GM12892 (cell line): ENCODE data around the gene SMARCAL1.
"Not testable (repeated sequence)": the region's sequence is repeated elsewhere in the genome, so short reads cannot be mapped to it uniquely, and the experiment has no call there.

Source experiments
- DNase-seq: peaks from one replicate; pipeline ENCODE4 v3.0.0; 2011; ENCODE audit not compliant: insufficient read length
- FAIRE-seq: peaks from 2 replicates; lab custom pipeline; 2011; peaks lifted over from hg19 to GRCh38; lab: Jason Lieb, UNC
- POLR2A ChIP-seq: IDR thresholded peaks from 2 replicates; pipeline ENCODE4 v1.6.1; 2011; ENCODE audit warnings: low read depth, low read length, control low read depth
- POLR2AphosphoS5 ChIP-seq: IDR thresholded peaks from 2 replicates; pipeline ENCODE4 v1.6.1; 2011; ENCODE audit warnings: low read depth, low read length, control low read depth
- TAF1 ChIP-seq: IDR thresholded peaks from 2 replicates; pipeline ENCODE4 v1.6.1; 2011; ENCODE audit warnings: low read depth, mild to moderate bottlenecking, control low read depth, low read length, borderline replicate concordance

The SMARCAL1 gene

DNA sequence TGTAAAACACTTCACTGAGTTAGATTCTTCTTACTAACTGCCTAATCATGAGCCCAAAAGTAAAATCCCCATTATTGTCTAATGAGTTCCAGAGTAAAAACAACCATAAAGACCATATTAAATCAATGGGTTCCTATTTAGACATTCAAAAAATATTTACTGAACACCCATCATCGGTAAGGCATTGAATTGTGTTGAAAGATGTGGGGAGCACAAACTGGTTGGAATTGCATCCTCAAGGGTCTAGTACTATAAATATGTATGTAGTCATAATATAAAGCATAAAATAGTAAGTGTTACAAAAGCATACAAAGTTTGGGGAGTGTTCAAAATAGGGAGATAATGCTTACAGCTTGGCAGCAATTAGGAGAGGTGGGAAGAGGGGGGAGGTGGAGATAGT is 37.0 kb upstream of the SMARCAL1 start:
- no peak for TF ChIP-seq POLR2A
- DNase-seq = no peak
- no peak for FAIRE-seq

DNA sequence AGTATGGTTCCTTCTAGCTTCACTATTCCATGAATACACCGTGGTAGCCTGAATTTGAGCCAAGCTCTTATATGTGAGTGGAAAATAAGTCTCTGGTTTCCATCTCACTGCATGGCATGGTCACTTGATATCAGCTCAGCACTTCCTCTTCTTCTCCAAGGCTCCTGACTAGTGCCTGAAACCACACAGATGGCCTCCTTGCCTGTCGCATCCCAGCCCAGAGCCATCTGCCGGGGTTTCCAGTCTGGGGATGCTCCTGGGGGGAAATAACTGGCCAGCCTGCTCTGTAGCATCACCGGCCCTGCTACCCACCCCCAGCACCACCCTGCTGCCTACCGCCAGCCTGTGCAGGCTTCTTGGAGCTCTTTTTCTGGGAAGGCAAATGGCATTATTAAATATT is 32.3 kb upstream of the SMARCAL1 start:
- TF ChIP-seq POLR2A = no peak
- no peak for TF ChIP-seq TAF1
- TF ChIP-seq POLR2AphosphoS5 = no peak
- FAIRE-seq (no peak), DNase-seq (no peak)

DNA sequence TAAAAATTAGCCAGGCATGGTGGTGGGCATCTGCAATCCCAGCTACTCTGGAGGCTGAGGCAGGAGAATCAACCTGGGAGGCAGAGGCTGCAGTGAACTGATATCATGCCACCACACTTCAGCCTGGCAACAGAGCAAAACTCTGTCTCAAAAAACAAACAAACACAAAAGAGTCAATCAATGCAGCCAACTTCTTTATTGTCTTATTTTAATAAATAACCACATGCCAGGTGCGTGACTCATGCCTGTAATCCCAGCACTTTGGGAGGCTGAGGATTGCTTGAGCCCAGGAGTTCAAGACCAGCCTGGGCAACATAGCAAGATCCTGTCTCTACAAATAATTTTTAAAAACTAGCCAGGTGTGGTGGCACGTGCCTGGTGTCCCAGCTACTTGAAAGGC is 27.9 kb upstream of the SMARCAL1 start:
- FAIRE-seq, DNase-seq: not testable (repeated sequence)

DNA sequence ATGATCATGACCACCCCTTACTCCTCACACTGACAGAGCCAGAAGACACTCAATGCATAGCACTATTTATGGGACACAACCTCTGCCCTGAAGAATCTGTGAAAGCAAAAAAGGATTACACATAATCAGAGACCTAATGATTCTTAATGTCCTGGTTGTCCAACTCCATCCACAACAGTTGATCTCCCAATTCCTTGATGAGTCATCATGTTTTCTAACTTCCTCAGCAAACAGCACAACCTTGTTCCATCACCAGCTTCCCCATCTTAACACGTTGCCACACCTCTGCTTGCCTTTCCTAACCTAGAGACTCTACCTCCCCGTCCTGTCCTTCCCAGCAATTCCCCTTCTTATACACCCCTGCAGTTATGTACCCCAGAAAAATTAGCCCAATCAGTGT is 26.8 kb upstream of the SMARCAL1 start:
- FAIRE-seq (no peak), DNase-seq (no peak)
- no peak for TF ChIP-seq POLR2AphosphoS5
- TF ChIP-seq POLR2A = no peak
- no peak for TF ChIP-seq TAF1

DNA sequence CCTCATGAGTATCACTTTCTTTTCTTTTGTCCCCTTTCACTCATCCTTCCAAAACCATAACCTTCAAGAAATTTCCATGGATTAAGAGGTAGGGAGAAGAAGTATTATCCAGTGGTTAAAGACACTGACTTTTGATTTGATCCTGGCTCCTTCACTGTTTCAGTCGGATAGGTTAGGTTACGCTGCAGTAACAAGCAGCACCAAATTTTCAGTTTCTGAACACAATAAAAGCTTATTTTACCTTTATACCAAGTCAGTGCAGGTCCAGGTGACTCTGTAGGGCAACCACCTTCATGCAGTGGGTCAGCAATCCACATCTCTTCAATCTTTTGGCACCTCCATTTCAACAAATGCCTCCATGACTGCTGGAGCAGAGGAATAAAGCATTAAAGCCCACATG is 25.0 kb upstream of the SMARCAL1 start:
- FAIRE-seq = no peak
- no peak for TF ChIP-seq POLR2A
- TF ChIP-seq POLR2AphosphoS5 = no peak
- TF ChIP-seq TAF1 = no peak
- DNase-seq = no peak

DNA sequence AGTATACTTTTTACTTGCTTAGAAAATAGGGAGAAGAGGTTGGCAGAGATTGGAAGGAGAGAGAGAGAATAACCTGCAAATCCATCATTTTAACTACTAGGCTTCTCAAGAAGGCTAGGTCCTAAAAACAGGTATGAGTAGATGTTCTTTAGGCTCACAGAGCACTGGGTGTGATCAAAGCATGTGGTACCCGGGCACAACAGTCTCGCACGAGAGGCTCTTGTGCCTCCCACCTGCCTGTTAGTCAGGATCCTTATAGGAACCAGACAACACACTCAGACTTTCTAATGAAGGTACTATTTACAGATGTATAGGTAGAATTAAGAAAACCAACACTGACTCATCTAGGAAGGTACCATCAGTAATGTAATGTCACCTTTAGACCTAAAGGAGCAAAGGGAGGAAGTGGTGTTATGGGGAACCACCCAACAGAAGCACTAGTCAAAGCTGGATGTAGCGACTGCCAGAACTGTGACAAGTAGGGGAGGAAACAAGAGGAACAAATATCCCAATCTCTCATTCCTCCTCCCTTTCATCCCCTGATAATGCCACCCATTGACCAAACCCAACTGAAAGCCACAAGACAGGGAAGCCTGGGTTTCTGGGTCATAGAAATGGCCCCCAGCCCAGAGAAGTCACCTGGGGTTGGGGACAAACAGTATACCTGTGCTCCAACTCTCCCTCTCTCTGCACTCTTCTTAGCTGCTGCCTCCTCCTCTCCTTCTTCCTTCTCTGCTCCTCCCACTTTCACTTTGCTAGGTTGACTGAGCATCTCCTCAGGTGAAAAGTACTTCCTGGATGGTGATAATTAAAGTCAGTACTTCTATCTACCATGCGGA is 24.0 kb upstream of the SMARCAL1 start:
- TF ChIP-seq TAF1 (no peak), POLR2AphosphoS5 (no peak), POLR2A (no peak)
- DNase-seq (no peak), FAIRE-seq (no peak)

DNA sequence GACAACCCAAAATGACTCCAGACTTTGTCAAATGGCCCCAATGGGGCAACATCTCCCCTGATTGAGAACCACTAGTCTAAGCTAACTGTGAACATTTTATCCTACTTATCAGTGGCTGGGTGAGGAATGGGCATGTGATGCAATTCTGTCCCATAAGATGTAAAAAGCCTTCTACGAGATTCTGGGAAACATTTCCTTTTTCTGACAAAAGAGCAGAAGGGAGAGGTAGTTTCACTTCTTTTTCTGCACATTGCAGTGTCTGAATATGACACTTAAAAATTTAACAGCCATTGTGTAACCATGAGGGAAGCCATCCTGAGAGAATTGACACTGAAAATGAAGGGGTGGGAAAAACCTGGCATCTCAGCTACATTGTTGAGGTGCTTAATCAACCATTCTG is 22.7 kb upstream of the SMARCAL1 start:
- TF ChIP-seq TAF1 = no peak
- TF ChIP-seq POLR2AphosphoS5 = no peak
- TF ChIP-seq POLR2A = no peak
- FAIRE-seq = no peak
- no peak for DNase-seq

DNA sequence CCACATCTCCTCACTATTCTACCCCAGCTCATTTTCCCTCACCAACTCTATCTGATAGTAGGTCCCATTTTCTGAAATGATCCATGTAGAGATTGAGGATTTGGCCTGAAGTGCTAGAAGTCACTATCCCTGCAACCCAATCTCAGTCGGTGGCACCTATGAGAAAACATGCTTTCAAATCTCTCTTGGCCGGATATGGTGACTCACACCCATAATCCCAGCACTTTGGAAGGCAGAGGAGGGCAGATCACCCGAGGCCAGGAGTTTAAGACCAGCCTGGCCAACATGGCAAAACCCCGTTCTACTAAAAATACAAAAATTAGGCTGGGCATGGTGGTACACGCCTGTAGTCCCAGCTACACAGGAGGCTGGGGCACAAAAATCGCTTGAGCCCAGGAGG is 20.9 kb upstream of the SMARCAL1 start:
- TF ChIP-seq TAF1 = no peak
- no peak for TF ChIP-seq POLR2AphosphoS5
- no peak for TF ChIP-seq POLR2A
- FAIRE-seq = no peak

DNA sequence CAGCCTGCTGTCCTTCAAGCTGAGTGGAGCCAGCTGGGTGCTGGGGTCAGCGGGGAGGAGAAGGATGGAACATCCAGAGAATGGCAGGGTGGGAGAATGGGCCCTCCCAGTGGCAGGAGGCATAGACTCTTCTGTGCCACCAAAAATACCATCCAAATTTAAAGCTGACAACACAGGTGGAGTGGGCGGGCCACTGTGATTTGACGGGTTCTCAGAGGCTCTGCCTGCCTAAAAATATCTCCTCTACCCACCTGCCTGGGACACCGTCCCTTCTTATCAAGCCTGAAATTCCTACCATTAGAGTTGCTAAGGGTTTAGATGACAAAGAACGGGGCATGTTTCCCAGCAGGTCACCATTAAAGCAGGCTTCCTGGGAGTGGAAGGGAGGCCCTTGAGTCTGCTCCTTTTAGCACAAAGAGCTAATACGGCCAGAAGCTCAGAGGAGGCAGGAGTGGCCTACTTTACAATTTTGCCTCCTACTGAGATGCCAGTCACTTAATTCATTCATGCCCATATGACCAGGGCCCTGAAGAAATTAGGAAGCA is 20.2 kb upstream of the SMARCAL1 start:
- no peak for DNase-seq
- FAIRE-seq = no peak
- TF ChIP-seq TAF1 = no peak
- no peak for TF ChIP-seq POLR2A
- no peak for TF ChIP-seq POLR2AphosphoS5

More for the DNA sequence above, 20.9 kb upstream of the SMARCAL1 start:
- DNase-seq = no peak

DNA sequence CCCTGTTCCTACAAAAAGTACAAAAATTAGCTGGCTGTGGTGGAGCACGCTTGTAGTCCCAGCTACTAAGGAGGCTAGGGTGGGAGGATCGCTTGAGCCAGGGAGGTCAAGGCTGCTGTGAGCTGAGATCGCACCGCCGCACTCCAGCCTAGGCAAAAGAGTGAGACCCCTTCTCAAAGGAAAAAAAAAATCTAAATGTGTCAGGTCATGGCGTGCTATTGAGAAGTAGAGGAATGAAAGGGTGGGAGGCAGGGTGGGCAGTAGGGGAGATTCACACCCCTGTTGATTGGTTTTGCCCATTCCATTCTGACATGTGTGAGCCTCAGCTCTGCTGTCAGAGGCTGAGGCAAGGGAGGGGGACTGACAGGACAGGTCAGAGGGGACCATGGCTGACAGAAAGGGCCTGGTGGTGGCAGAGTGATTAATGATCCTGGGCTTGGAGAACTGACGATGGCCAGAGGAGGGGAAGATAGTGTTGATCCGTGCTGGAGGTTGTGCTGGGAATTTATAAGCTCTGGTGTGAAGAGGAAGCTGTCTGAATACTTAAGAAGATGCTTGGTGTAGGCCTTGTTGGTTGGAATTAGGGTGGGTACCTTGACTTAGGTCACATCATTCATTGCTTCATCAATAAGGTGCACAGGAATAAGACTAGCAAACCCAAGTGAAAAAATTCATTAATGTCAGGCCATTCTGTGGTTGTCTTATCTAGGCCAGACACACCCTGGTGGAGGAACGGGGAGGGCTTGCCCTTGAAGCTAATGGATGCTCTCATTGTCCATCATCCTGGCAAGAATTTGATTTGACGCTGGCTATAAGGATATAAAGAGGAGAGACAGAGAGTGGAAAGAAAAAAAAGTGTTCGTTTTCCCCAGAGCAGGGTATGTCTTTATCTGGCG is 19.1 kb upstream of the SMARCAL1 start:
- TF ChIP-seq POLR2AphosphoS5 (no peak), POLR2A (no peak), TAF1 (no peak)
- no peak for FAIRE-seq
- no peak for DNase-seq

DNA sequence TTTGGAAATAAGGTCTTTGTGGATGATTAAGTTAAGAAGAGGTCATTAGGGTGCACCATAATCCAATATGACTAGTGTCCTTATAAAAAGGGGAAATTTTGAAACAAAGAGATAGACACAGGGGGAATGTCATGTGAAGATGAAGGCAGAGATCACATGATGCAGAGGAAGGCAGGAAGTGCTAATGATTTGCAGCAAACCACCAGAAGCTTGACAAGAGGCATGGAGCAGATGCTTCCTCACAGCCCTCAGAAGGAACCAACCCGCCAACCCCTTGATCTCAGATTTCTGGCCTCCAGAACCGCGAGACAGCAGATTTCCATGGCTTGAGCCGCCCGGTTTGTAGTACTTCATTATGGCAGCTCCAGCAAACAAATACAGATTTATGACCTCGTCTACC is 17.4 kb upstream of the SMARCAL1 start:
- TF ChIP-seq POLR2A = no peak
- no peak for TF ChIP-seq POLR2AphosphoS5
- no peak for TF ChIP-seq TAF1
- no peak for FAIRE-seq

More for the DNA sequence above, 17.4 kb upstream of the SMARCAL1 start:
- no peak for DNase-seq
